GM18870 (cell line): ENCODE results near the gene HCRTR1.

Experiments
- ATAC-seq: cut with Tn5 transposase; IDR thresholded peaks from one replicate; pipeline ENCODE4 v1.9.1; 2021; ENCODE audit warnings: moderate library complexity; ENCODE audit not compliant: unreplicated experiment

Gene HCRTR1

DNA sequence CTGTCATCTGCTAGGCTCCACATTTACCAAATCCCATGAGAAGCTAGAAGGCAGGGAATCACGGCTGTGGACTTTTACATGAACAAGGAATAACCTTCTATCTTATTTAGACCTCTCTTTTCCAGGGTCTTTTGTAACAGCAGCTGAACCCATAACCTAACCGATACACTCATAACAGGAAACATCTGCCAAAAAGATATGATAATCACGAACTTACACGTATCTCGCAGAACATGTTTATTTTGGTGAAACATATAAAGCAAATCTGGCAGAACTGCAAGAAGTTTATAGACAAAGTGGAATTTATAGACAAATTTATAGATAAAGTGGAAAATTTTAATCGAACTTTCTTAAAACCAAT, 20.8 kb upstream of the HCRTR1 start:
- ATAC-seq = no peak

DNA sequence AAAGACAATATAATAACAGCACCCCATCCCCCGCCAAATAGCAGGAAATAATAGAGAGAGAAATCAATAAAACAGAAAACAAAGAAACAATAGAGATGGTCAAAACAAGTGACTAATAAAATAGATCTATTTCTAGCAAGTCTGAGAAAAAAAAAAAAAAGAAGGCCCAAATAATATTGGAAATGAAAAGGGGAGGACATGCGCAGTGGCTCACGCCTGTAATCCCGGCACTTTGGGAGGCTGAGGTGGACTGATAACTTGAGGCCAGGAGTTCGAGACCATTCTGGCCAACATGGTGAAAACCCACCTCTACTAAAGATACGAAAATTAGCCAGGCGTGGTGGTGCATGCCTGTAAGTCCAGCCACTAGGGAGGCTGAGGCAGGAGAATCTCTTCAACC, 18.5 kb upstream of the HCRTR1 start:
- ATAC-seq = no peak

GRCh38 chr1:31600641-31601040, 16.8 kb upstream of the HCRTR1 start:
- no peak for ATAC-seq

DNA sequence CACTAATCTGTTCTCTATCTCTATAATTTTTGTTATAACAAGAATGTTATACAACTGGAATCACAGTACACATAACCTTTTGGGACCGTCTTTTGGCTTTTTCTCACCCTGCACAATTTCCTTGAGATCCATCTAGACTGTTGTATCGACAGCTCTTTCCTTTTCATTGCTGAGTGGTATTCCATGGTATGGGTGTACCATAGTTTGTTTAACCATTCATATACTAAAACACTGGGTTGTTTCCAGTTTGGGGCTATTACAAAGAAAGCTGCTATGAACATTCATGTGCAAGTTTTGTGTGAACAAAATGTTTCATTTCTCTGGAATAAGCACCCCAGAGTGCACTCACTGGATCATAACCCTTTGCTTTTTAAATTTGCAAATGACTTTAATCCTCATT, 15.4 kb upstream of the HCRTR1 start:
- ATAC-seq = no peak

DNA sequence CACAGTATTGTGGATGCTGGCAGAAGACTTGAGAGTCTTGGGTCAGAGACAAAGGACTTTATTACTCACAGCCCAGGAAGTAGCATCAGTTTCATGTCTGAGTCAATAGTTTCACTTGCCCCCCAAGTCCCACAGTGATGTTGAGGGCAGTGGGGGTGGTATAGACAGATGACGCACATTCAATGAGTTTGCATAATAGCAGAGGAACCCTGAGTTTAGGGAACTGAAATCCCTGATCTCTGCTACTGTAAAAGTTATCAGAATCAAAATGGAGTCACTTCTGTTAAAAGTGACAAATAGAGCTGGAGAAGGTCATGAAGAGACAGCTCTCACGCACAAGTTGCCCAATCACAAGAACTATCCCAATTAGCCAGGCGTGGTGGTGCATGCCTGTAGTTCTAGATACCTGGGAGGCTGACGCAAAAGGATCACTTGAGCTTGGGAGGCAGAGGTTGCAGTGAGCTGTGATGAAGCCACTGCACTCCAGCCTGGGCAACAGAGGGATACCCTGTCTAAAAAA, 11.5 kb upstream of the HCRTR1 start:
- ATAC-seq = peak; percentile 79

GRCh38 chr1:31607360-31607759, 10.1 kb upstream of the HCRTR1 start:
- no peak for ATAC-seq

DNA sequence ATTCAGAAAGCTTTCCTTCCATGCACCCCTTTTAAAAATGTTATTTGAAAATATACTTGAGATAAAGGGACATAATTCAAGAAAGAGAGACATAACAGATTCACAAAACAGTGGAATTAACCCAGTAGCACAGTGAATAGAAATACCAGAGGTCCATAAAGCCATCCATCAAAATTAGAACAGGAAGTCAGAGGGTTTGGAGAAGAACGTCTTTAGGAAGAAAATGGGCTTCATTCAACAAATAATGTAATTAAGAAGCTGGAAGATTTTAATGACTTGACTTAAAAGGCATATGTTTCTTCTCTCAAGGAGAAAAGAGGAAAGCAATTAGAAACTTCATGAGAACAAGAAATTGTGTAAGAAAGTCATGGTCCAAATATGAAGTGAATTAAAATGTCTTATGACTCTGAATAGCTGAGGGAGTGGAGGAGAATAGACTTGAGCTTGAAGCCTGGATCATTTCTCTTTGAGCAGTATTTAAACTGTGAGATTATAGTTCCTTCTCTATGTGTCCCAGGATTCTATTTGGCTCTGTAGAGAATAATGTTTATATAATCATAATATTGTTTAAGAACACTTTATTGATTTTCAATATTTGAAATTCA, 7.9 kb upstream of the HCRTR1 start:
- no peak for ATAC-seq

- no peak for ATAC-seq
Measured at GRCh38 chr1:31614414-31615005, 3.0 kb upstream of the HCRTR1 start.

GRCh38 chr1:31615414-31615813, 2.1 kb upstream of the HCRTR1 start:
- no peak for ATAC-seq

GRCh38 chr1:31615939-31616338, 1.6 kb upstream of the HCRTR1 start:
- ATAC-seq = no peak

DNA sequence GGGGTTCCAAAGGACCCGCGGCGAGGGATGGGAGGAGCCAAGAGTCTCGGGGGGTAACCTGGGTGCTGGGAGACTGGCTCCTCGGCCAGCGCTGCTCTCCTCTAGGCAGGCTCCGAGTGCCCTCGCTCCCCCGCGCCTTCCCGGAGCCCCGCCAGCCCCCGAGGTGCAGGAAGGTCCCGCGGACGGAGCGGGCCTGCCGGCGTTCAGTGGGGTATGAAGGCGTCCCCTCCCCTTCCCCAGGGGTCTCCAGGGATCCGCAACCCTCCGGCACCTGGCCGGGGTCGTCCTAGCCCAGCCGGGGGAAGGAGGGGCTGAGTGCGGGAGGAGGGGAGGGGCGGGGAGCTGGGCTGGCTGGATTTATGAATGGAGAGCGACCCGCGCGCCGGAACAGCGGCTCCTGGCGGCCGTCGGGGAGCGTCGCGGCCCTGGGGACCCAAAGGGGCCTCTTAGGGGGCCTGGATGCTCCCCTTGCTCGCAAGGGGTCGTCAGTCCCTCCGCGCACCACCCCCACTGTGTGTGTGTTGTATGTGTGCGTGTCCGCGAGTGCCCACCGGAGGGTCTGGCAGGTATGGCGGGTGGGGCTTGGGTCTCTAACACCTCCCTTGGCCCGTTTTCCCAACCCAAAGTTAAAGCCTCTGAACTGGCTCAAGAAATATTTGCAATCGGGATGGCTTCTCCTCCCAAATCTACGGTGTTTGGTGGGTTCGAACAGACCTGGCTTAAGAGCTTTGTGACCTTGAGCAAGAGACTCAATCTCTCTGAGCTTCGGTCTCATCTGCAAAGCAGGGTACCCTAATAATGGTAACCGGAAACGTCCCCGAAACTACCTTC, 642 bp downstream of the HCRTR1 start:
- ATAC-seq = no peak

DNA sequence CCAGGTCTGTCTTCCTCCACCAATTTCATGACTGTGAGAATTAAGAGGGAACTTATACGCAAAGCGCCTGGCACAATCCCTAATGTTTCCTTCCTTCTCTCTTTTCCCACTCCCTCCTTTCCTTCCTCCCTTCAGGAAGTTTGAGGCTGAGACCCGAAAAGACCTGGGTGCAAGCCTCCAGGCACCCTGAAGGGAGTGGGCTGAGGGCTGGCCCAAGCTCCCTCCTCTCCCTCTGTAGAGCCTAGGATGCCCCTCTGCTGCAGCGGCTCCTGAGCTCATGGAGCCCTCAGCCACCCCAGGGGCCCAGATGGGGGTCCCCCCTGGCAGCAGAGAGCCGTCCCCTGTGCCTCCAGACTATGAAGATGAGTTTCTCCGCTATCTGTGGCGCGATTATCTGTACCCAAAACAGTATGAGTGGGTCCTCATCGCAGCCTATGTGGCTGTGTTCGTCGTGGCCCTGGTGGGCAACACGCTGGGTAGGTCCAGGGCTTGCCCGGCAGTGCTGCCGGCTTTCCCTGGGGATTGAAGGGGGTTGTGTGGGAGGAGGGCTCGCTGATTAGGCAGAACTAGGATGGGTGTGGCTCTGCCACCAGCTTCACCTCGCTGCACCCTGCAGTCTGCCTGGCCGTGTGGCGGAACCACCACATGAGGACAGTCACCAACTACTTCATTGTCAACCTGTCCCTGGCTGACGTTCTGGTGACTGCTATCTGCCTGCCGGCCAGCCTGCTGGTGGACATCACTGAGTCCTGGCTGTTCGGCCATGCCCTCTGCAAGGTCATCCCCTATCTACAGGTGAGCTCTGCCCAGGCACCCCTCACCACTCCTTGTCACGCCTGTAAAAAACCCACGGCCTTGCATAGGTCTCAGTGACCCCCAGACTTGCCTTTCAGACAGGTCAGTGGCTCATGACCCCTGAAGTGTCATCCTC, 1.7 kb downstream of the HCRTR1 start:
- ATAC-seq = no peak

- ATAC-seq = no peak
Measured at GRCh38 chr1:31620631-31621497, 3.4 kb downstream of the HCRTR1 start.

- no peak for ATAC-seq
Measured at GRCh38 chr1:31621498-31621820, 4.0 kb downstream of the HCRTR1 start.

GRCh38 chr1:31621847-31622730, 4.6 kb downstream of the HCRTR1 start:
- no peak for ATAC-seq

DNA sequence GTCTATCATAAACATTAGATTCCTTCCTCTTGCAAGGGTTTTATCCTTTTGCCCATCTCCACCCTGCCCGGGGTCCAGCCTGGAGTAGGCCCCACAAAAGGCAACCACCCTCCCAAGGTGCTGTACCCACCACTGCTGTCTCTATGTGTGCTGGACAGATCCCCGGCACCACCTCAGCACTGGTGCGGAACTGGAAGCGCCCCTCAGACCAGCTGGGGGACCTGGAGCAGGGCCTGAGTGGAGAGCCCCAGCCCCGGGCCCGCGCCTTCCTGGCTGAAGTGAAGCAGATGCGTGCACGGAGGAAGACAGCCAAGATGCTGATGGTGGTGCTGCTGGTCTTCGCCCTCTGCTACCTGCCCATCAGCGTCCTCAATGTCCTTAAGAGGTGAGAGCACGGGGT, 5.9 kb downstream of the HCRTR1 start:
- ATAC-seq = no peak

DNA sequence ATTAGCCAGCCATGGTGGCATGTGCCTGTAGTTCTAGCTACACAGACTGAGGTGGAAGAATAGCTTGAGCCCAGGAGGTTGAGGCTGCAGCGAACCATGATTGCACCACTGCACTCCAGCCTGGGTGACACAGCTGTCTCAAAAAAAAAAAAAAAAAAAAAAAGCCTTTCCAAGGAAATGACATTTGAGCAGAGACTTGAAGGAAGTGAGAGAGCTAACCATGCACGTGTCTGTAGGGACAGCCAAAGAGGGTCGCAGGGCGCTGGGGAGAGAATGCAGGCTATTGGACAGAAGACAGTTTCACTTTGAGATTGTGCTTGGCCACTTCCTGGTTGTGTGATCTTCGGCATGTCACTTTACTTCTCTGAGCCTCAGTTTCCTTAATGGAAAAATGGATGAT, 6.8 kb downstream of the HCRTR1 start:
- no peak for ATAC-seq

GRCh38 chr1:31624731-31625514, 7.4 kb downstream of the HCRTR1 start:
- ATAC-seq = no peak
